Measurements from ENCODE around the gene SAA2. TPM values are rescaled to one million over a fixed set of nuclear protein-coding genes. Genes with fewer than 3 reads are reported as not detected.

The SAA2 gene
- total and polyA plus RNA-seq, 2 donors from 2014 or later: 4.4 to 82.0 TPM

GRCh38 chr11:18235394-18236334 is 12.8 kb downstream of the SAA2 start:
- FAIRE-seq: no peak

GRCh38 chr11:18233912-18234311 is 14.6 kb downstream of the SAA2 start:
- no peak for FAIRE-seq
- Histone ChIP-seq H3K4me1 (ENCODE audit: control insufficient read depth in 2 of 3, insufficient read depth in 2 of 3, low read depth in 1 of 3, low read length in 3 of 3) (no peaks in the 10 kb centered on the region), H3K9ac (ENCODE audit: low read length in 3 of 3) (no peak overlapping the region), H3K9me3 (ENCODE audit: control insufficient read depth in 2 of 3, insufficient read depth in 1 of 3, low read length in 3 of 3) (no peaks in the 10 kb centered on the region), H3K4me3 (ENCODE audit: low read length in 3 of 3) (no peak overlapping the region), H3K27ac (ENCODE audit: low read depth in 2 of 2, low read length in 2 of 2) (no peak overlapping the region), H3K27me3 (ENCODE audit: control insufficient read depth, insufficient read depth, low read length) (no peaks in the 10 kb centered on the region), H3K36me3 (ENCODE audit: control insufficient read depth in 2 of 3, insufficient read depth in 3 of 3, low read length in 3 of 3) (no peaks in the 10 kb centered on the region)
- intact Hi-C loops (cut with DNase I): no loop called here
- TF ChIP-seq CTCF (IDR thresholded peaks at IDR 0.05; ENCODE audit: borderline replicate concordance, extremely low read depth, insufficient read depth): no peak
- DNase-seq: no peak

More at GRCh38 chr11:18235394-18236334, 12.8 kb downstream of the SAA2 start:
- DNase-seq: peak in 2 of 5 donors; percentile 19 to 25
- no peak for TF ChIP-seq CTCF (IDR thresholded peaks at IDR 0.05; ENCODE audit: borderline replicate concordance, extremely low read depth, insufficient read depth)
- H3K4me3 ChIP-seq (ENCODE audit: low read length in 3 of 3): no peak overlapping the region
- H3K4me1 ChIP-seq (ENCODE audit: control insufficient read depth in 2 of 3, insufficient read depth in 2 of 3, low read depth in 1 of 3, low read length in 3 of 3): no peaks in the 10 kb centered on the region
- no peak overlapping the region for H3K27ac ChIP-seq (ENCODE audit: low read depth in 2 of 2, low read length in 2 of 2)
- no peaks in the 10 kb centered on the region for H3K27me3 ChIP-seq (ENCODE audit: control insufficient read depth, insufficient read depth, low read length)
- no peak overlapping the region for H3K9ac ChIP-seq (ENCODE audit: low read length in 3 of 3)
- H3K36me3 ChIP-seq (ENCODE audit: control insufficient read depth in 2 of 3, insufficient read depth in 3 of 3, low read length in 3 of 3): no peaks in the 10 kb centered on the region
- H3K9me3 ChIP-seq (ENCODE audit: control insufficient read depth in 2 of 3, insufficient read depth in 1 of 3, low read length in 3 of 3): no peaks in the 10 kb centered on the region
- intact Hi-C loops (cut with DNase I): no loop called here

- no peak for FAIRE-seq
- intact Hi-C loops (cut with DNase I): no loop called here
- DNase-seq: no peak
- TF ChIP-seq CTCF (IDR thresholded peaks at IDR 0.05; ENCODE audit: borderline replicate concordance, extremely low read depth, insufficient read depth): no peak
- H3K27me3 ChIP-seq (ENCODE audit: control insufficient read depth, insufficient read depth, low read length): no peaks in the 10 kb centered on the region
- no peak overlapping the region for H3K9ac ChIP-seq (ENCODE audit: low read length in 3 of 3)
- H3K36me3 ChIP-seq (ENCODE audit: control insufficient read depth in 2 of 3, insufficient read depth in 3 of 3, low read length in 3 of 3): no peaks in the 10 kb centered on the region
- no peaks in the 10 kb centered on the region for H3K9me3 ChIP-seq (ENCODE audit: control insufficient read depth in 2 of 3, insufficient read depth in 1 of 3, low read length in 3 of 3)
- H3K4me1 ChIP-seq (ENCODE audit: control insufficient read depth in 2 of 3, insufficient read depth in 2 of 3, low read depth in 1 of 3, low read length in 3 of 3): no peaks in the 10 kb centered on the region
- no peak overlapping the region for H3K27ac ChIP-seq (ENCODE audit: low read depth in 2 of 2, low read length in 2 of 2)
- no peak overlapping the region for H3K4me3 ChIP-seq (ENCODE audit: low read length in 3 of 3)
Observed at GRCh38 chr11:18230859-18231258, 17.6 kb downstream of the SAA2 start.

Measured in kidney (tissue), 14 donors.